PC-9 (cell line): Measurements from ENCODE around the gene AHRR. TPM values are rescaled to one million over a fixed set of nuclear protein-coding genes. Genes with fewer than 3 reads are reported as not detected.

ENCODE experiments used
- BruUV-seq: library from RNA; stranded (reverse); fragments of 400-500 nt; replicated peaks from 2 replicates; lab custom pipeline; 2021; lab: Mats Ljungman, UMichigan
- CTCF ChIA-PET: fragments of 300-600 bp; sonication (Branson Sonifier 250); formaldehyde crosslinking; loops from one replicate; lab custom pipeline; 2022; ENCODE audit warnings: antibody characterized with exemption; lab: Charles Lee
- POLR2A ChIA-PET: fragments of 300-600 bp; sonication (Branson Sonifier 250); formaldehyde crosslinking; loops from one replicate; lab custom pipeline; 2022; ENCODE audit warnings: antibody characterized with exemption; ENCODE audit not compliant: unreplicated experiment; lab: Charles Lee
- DNase-seq, 2 experiments: peaks; one replicate each; pipeline versions ENCODE4 v3.0.0 to v3.0.0-alpha.2; 2015 to 2022; ENCODE audit warnings: mixed read lengths in 1 of 2
- H2AFZ ChIP-seq: fragments of 200-600 bp; sonication (generic); 2 replicates; pipeline ENCODE4 v1.8.1; 2017; ENCODE audit warnings: antibody characterized with exemption
- H3F3A ChIP-seq: fragments of 200-600 bp; sonication (generic); 2 replicates; pipeline ENCODE4 v1.8.1; 2017; ENCODE audit warnings: antibody characterized with exemption, mild to moderate bottlenecking, low read depth; ENCODE audit not compliant: insufficient read depth
- H3K27ac ChIP-seq: fragments of 200-600 bp; sonication (generic); 2 replicates; pipeline ENCODE4 v1.6.1; 2016; ENCODE audit warnings: mixed run types
- H3K27me3 ChIP-seq: fragments of 200-600 bp; sonication (generic); 2 replicates; pipeline ENCODE4 v1.6.1; 2016; ENCODE audit warnings: low read depth, mixed run types; ENCODE audit not compliant: insufficient read depth
- H3K36me3 ChIP-seq: fragments of 200-600 bp; sonication (generic); 2 replicates; pipeline ENCODE4 v1.6.1; 2016; ENCODE audit warnings: low read depth, mixed run types
- H3K4me1 ChIP-seq: fragments of 200-600 bp; sonication (generic); replicated peaks from 2 replicates; pipeline ENCODE4 v1.6.1; 2016; ENCODE audit warnings: mixed run types; ENCODE audit not compliant: insufficient read depth
- H3K4me2 ChIP-seq: fragments of 200-600 bp; sonication (generic); 2 replicates; pipeline ENCODE4 v1.6.1; 2017; ENCODE audit warnings: mixed run types
- H3K4me3 ChIP-seq: fragments of 200-600 bp; sonication (generic); 2 replicates; pipeline ENCODE4 v1.6.1; 2016; ENCODE audit warnings: mixed run types
- H3K79me2 ChIP-seq: fragments of 200-600 bp; sonication (generic); 2 replicates; pipeline ENCODE4 v1.6.1; 2017; ENCODE audit warnings: low read depth, mixed run types
- H3K9me2 ChIP-seq: fragments of 200-600 bp; sonication (generic); 2 replicates; pipeline ENCODE4 v1.8.1; 2017; ENCODE audit warnings: mild to moderate bottlenecking; ENCODE audit not compliant: insufficient read depth
- H3K9me3 ChIP-seq: fragments of 200-600 bp; sonication (generic); 2 replicates; pipeline ENCODE4 v1.8.1; 2016; ENCODE audit warnings: low read depth; ENCODE audit not compliant: insufficient read depth
- H4K20me1 ChIP-seq: fragments of 200-600 bp; sonication (generic); 2 replicates; pipeline ENCODE4 v1.8.1; 2017; ENCODE audit not compliant: insufficient read depth
- EZH2 ChIP-seq: fragments of 200-600 bp; sonication (generic); IDR thresholded peaks from 2 replicates; pipeline ENCODE4 v1.8.0; 2017; ENCODE audit warnings: antibody characterized with exemption, low read depth
- intact Hi-C: fragments of 100-400 bp; cut with micrococcal nuclease; formaldehyde crosslinking; loops from one replicate; pipeline ENCODE4 v1.10.0; 2022; ENCODE audit not compliant: unreplicated experiment
- total RNA-seq: library from RNA; stranded (reverse); gene quantifications from 2 replicates; pipeline ENCODE4 v1.2.3, GENCODE V29; 2021
- TF ChIP-seq, protein P1 (sequence below): fragments of 200-600 bp; sonication (generic); conservative IDR thresholded peaks from 2 replicates; pipeline ENCODE4 v1.6.1; 2017; ENCODE audit warnings: mixed run types, antibody characterized with exemption, mild to moderate bottlenecking, moderate library complexity

AHRR gene
- total RNA-seq, 1 experiment from 2014 or later = 7.2 TPM

DNA sequence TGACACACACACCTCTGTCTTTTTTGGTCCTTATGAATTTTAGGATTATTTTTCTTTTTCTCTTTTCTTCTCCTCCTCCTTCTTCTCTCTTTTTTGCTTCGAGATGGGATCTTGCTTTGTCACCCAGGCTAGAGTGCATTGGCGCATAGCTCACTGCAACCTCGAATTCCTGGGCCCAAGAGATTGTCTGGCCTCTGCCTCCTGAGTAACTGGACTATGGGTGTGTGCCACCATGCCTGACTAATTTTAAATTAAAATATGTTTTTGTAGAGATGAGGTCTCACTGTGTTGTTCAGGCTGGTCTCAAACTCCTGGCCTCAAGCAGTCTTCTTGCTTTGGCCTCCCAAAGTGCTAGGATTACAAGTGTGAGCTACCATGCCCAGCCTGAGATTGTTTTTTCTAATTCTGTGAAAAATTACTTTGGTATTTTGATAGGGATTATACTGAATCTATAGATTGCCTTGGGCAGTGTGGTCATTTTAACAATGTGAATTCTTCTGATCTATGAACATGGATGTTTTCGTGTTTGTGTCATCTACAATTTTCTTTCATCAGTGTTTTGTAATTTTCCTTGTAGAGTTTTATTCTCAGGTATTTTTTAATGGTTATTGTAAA is 7.7 kb downstream of the AHRR start:
- H3K27me3 ChIP-seq = no peaks in the 10 kb centered on the region
- H3K4me2 ChIP-seq = no peak overlapping the region
- no peaks in the 10 kb centered on the region for H3K9me2 ChIP-seq
- DNase-seq = peak in 1 of 2 experiments; percentile 72
- no peaks in the 10 kb centered on the region for H3K36me3 ChIP-seq
- no peaks in the 10 kb centered on the region for H3K9me3 ChIP-seq
- H3K79me2 ChIP-seq = no peaks in the 10 kb centered on the region
- TF ChIP-seq, protein P1, sequence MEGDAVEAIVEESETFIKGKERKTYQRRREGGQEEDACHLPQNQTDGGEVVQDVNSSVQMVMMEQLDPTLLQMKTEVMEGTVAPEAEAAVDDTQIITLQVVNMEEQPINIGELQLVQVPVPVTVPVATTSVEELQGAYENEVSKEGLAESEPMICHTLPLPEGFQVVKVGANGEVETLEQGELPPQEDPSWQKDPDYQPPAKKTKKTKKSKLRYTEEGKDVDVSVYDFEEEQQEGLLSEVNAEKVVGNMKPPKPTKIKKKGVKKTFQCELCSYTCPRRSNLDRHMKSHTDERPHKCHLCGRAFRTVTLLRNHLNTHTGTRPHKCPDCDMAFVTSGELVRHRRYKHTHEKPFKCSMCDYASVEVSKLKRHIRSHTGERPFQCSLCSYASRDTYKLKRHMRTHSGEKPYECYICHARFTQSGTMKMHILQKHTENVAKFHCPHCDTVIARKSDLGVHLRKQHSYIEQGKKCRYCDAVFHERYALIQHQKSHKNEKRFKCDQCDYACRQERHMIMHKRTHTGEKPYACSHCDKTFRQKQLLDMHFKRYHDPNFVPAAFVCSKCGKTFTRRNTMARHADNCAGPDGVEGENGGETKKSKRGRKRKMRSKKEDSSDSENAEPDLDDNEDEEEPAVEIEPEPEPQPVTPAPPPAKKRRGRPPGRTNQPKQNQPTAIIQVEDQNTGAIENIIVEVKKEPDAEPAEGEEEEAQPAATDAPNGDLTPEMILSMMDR = no peak
- no peak for TF ChIP-seq EZH2
- no peak overlapping the region for H3K4me3 ChIP-seq
- no peaks in the 10 kb centered on the region for H4K20me1 ChIP-seq
- no peak overlapping the region for H2AFZ ChIP-seq
- H3K27ac ChIP-seq = 0 out of 2 replicates have a peak overlapping the region, but pooled peaks have one; percentile 3
- no peaks in the 10 kb centered on the region for H3F3A ChIP-seq
- peaks cover 6% of the 10 kb centered on the region; the same call in 1 of the 2 replicates for H3K4me1 ChIP-seq
- CTCF ChIA-PET = no interaction called here
- POLR2A ChIA-PET = interaction anchor here (0.8 kb wide), 1 partner anchor 1233 kb away, joined by 10 read pairs; no protein-coding TSS in a partner anchor
- BruUV-seq = no TSS peak
- intact Hi-C loops = no loop called here

DNA sequence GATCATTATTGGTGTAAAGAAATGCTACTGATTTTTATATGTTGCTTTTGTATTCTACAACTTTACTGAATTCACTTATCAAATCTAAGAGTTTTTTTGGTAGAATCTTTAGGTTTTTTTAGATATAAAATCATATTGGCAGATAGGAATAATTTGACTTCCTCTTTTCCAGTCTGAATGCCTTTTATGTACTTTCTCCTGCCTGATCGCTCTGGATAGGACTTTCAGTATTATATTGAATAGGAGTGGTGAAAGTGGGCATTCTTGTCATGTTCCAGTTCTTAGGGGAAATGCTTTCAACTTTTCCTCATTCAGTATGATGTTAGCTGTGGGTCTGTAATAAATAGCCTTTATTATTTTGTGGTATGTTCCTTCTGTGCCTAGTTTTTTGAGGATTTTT is 8.3 kb downstream of the AHRR start:
- no peak for TF ChIP-seq EZH2
- TF ChIP-seq, protein P1 = no peak
- H3K27ac ChIP-seq = 0 out of 2 replicates have a peak overlapping the region, but pooled peaks have one; percentile 3
- H3K4me3 ChIP-seq = no peak overlapping the region
- intact Hi-C loops = no loop called here
- no peaks in the 10 kb centered on the region for H3K27me3 ChIP-seq
- no peak for DNase-seq
- H3K9me3 ChIP-seq = no peaks in the 10 kb centered on the region
- no peaks in the 10 kb centered on the region for H3K79me2 ChIP-seq
- no peaks in the 10 kb centered on the region for H3K9me2 ChIP-seq
- no peaks in the 10 kb centered on the region for H3K36me3 ChIP-seq
- BruUV-seq = no TSS peak
- no peaks in the 10 kb centered on the region for H3F3A ChIP-seq
- CTCF ChIA-PET = no interaction called here
- POLR2A ChIA-PET = interaction anchor here (0.8 kb wide), 1 partner anchor 1233 kb away, joined by 10 read pairs; no protein-coding TSS in a partner anchor
- no peak overlapping the region for H2AFZ ChIP-seq
- H3K4me2 ChIP-seq = no peak overlapping the region
- H3K4me1 ChIP-seq = peaks cover 6% of the 10 kb centered on the region; the same call in 1 of the 2 replicates
- no peaks in the 10 kb centered on the region for H4K20me1 ChIP-seq

DNA sequence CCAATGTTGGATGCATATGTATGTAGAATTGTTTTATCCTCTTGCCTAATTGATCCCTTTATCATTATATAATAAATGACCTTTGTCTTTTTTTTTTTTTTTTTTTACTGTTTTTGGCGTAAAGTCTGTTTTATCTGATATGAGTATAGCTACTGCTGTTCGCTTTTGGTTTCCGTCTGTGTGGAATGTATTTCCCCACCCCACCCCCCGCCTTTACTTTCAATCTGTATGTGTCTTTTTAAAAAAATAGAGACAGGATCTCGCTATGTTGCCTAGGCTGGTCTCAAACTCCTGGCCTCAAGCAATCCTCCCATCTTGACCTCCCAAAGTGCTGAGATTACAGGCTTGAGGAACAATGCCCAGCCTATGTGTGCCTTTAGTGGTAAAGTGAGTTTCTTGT is 11.3 kb downstream of the AHRR start:
- CTCF ChIA-PET = interaction anchor here (0.6 kb wide), 2 partner anchors 57 to 81 kb away, joined by 10 to 11 read pairs; no protein-coding TSS in a partner anchor
- no peak for DNase-seq
- no peaks in the 10 kb centered on the region for H3K79me2 ChIP-seq
- TF ChIP-seq, protein P1 = no peak
- TF ChIP-seq EZH2 = no peak
- H3K4me2 ChIP-seq = no peak overlapping the region
- POLR2A ChIA-PET = no interaction called here
- BruUV-seq = no TSS peak
- H3K4me3 ChIP-seq = no peak overlapping the region
- H3F3A ChIP-seq = no peaks in the 10 kb centered on the region
- H3K27me3 ChIP-seq = no peaks in the 10 kb centered on the region
- intact Hi-C loops = no loop called here
- no peak overlapping the region for H2AFZ ChIP-seq
- no peaks in the 10 kb centered on the region for H3K9me3 ChIP-seq
- peaks cover 6% of the 10 kb centered on the region; the same call in 1 of the 2 replicates for H4K20me1 ChIP-seq
- H3K36me3 ChIP-seq = no peaks in the 10 kb centered on the region
- no peaks in the 10 kb centered on the region for H3K9me2 ChIP-seq
- peaks cover 6% of the 10 kb centered on the region; the same call in 1 of the 2 replicates for H3K4me1 ChIP-seq
- H3K27ac ChIP-seq = no peak overlapping the region
